Epithelial cell of esophagus (primary cell): ENCODE results near the gene SELENOM.

Experiments
- DNase-seq: peaks from one replicate; pipeline ENCODE4 v3.0.0; 2010; ENCODE audit warnings: low read depth
- H3K4me3 ChIP-seq: 2 replicates; pipeline ENCODE4 v1.5.1; 2011; ENCODE audit warnings: mild to moderate bottlenecking, low read length, control low read depth
- TF ChIP-seq, protein P1 (sequence below): IDR thresholded peaks from 2 replicates; pipeline ENCODE4 v1.5.1; 2011; ENCODE audit warnings: low read depth, mild to moderate bottlenecking, low read length, control low read depth, inconsistent platforms; ENCODE audit not compliant: insufficient read depth; ENCODE audit errors: missing control alignments

Gene SELENOM

DNA sequence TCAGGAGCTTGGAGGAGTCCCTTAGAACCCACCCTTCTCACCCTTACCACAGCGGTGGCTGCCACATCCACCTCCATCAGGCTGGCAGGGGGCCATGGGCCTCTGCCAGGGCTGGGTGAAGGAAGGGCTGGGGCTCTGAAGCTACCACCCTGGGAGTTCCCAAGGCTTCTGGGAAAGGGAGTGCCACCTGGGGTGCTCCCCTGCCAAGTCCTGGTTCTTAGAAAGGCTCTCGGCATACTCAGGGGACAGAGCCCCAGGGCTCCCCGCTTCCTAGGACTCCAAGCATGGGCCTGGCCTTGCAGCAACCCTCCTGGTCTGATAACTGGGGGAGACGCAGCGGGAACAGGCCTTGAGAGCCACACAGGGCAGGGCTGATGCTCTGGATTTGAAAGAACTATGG lies 33.4 kb upstream of the SELENOM start:
- TF ChIP-seq, protein P1, sequence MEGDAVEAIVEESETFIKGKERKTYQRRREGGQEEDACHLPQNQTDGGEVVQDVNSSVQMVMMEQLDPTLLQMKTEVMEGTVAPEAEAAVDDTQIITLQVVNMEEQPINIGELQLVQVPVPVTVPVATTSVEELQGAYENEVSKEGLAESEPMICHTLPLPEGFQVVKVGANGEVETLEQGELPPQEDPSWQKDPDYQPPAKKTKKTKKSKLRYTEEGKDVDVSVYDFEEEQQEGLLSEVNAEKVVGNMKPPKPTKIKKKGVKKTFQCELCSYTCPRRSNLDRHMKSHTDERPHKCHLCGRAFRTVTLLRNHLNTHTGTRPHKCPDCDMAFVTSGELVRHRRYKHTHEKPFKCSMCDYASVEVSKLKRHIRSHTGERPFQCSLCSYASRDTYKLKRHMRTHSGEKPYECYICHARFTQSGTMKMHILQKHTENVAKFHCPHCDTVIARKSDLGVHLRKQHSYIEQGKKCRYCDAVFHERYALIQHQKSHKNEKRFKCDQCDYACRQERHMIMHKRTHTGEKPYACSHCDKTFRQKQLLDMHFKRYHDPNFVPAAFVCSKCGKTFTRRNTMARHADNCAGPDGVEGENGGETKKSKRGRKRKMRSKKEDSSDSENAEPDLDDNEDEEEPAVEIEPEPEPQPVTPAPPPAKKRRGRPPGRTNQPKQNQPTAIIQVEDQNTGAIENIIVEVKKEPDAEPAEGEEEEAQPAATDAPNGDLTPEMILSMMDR, result no peak
- DNase-seq, result no peak
- no peak overlapping the region for H3K4me3 ChIP-seq

DNA sequence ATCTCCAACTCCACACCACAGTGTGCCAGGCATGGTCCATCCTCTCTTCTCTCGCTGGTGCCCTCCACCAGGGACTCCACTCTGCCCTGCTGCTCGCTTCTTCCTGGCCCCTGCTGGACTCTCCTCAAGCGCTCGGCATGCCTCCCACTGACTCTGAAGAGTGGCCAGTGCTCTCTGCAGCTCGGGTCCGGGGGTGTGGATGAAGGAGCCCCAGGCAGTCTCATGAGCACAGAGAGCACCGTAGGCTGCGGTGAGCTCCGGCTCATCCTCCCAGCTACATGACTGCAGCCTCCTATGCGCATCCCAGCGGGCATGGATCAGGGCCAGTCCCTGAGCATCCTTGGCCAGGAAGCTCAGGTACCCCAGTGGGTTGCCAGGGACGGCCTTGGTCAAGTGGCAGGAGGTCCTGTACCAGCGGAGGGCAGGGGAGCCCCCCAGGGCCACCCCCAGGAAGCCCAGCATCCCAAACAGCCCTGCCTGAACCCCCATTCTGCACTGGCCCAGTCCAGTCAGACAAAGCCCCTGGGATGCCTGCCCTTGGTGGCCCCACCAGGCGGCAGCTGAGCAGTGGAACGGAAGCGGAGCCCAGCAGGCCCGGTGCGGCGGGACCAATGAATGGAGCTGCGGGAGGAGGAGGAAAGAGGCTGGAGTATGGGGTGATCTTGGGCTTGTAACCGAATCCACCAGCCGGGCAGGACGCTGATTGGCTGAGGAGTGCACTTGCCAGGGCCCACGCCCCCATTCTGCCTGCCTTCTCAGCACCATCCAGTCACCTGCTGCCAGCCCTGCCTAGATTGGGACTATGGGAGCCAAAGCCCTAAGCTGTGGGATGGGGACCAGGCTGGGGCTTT lies 32.7 kb upstream of the SELENOM start, which contains the start of gene PLA2G3:
PLA2G3 (minus strand) TSS at position 643 of the 851 bp plus-strand sequence; CDS start at position 489, 154 bp downstream.
- DNase-seq, result peak; percentile 61
- TF ChIP-seq, protein P1, result no peak
- peak within 1 kb of the TSS; percentile 2 for H3K4me3 ChIP-seq

DNA sequence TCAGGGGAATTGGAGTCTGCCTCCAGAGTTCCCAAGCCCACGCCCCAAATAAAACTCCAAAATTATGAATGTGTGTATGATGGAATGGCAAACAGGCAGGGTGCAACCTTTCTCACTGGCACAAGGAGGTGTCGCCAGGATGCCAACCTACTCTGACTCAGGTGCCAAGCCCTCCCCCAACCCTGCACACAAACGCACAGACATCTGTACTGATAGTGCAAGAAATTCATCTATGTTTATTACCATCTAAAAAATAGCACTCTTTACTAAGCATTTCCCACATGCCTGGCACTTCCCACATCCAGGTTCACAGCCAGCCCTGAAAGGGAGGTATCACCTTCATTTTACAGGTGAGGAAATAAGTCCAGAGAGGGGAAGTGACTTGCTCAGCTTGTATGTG lies 31.7 kb upstream of the SELENOM start:
- TF ChIP-seq, protein P1, result no peak
- H3K4me3 ChIP-seq, result no peak overlapping the region
- peak; percentile 22 for DNase-seq

DNA sequence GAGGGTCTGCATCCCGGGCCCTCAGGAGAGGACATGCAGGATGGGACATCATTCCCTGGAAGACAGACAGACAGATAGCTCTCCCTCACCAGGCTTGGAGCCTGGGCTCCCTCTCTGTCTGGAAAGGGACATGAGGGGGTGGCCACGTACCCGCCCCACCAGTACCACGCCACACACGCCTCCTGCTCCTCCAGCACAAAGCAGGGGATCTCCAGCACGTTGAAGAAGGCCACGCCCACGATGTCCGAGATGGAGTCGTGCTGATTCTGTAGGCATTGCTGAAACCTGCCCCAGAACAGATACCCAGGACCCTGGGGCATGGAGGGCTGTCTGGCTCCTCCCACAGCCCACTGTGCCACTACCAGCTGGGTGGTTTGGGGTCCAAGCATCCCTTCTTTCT lies 30.8 kb upstream of the SELENOM start:
- TF ChIP-seq, protein P1, result no peak
- no peak overlapping the region for H3K4me3 ChIP-seq
- DNase-seq, result no peak

DNA sequence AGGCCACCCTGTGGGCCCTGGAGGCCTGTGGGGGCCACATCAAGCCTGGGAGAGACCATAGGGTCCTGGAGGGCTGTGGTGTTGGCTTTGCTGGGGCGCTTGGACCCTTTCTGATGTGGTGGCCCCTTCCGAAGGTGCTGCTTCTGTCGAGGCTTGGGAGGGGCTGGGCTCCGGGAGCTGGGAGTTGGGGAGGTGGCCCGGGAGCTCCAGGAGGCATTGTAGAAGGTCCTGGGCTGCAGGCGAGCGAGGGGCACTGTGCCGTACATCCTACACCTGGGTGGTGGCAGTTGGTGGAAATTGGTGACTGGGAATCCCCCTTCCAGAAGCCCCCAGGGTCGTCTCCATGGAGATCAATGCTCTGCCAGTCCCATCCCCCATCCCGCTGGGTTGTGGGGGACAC lies 30.4 kb upstream of the SELENOM start:
- DNase-seq, result no peak
- H3K4me3 ChIP-seq, result no peak overlapping the region
- TF ChIP-seq, protein P1, result no peak

DNA sequence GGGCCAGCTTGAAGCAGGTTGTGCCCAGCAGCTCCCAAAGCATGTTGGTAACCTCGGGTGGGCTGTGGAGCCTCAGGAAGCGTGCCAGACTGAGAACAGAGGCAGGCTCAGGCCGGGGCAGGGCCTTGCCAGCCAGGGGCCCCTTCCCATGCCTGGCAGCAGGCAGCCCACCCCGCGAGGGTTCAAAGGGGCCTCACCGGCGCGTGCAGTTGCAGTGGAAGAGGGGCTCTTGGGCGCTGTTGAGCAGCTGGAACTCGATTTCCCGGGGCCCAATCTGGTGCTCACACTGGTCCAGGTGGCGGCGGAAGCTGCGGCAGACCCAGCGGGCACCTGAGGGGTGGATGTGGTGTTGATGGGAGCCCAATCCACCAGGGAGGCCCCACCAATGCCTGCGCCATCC lies 29.3 kb upstream of the SELENOM start:
- no peak for DNase-seq
- no peak overlapping the region for H3K4me3 ChIP-seq
- TF ChIP-seq, protein P1, result no peak

DNA sequence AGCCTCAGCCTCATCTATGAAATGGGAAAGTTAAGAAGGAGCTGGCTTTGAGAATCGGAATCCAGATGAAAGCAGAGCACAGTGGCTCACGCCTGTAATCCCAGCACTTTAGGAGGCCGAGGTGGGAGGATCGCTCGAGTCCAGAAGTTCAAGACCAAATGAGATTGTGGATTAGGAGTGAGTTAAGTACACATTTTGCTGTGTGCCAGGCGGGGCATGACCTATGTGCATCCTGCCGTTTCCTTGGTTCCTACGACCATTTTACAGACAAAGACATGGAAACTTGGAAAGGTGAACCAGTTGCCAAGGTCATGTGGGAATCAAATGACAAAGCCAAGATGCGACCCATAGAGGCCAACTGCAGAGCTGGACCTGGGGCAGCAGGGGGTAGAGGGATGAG lies 28.8 kb upstream of the SELENOM start:
- H3K4me3 ChIP-seq, result no peak overlapping the region
- DNase-seq, result no peak
- TF ChIP-seq, protein P1, result no peak
